Mesenchymal stem cell (in vitro differentiated cells and primary cell): Measurements from ENCODE around the gene PRAMEF8. TPM values are rescaled to one million over a fixed set of nuclear protein-coding genes. Genes with fewer than 3 reads are reported as not detected.
"Not testable (repeated sequence)": the region's sequence is repeated elsewhere in the genome, so short reads cannot be mapped to it uniquely, and the experiment has no call there.

ENCODE experiments used
- DNase-seq: peaks from one replicate; pipeline ENCODE4 v3.0.0-alpha.2; 2013
- H2AFZ ChIP-seq: one replicate; pipeline ENCODE4 v1.6.1; 2013; ENCODE audit warnings: low read depth, mild to moderate bottlenecking, control low read depth, inconsistent platforms, low read length, moderate library complexity
- H2AK5ac ChIP-seq: 2 replicates; pipeline ENCODE4 v1.6.1; 2013; ENCODE audit warnings: low read length, moderate library complexity, mild to moderate bottlenecking, inconsistent platforms; ENCODE audit not compliant: severe bottlenecking
- H2BK120ac ChIP-seq: one replicate; pipeline ENCODE4 v1.6.1; 2013; ENCODE audit warnings: low read depth, mild to moderate bottlenecking, inconsistent platforms, low read length, moderate library complexity
- H2BK12ac ChIP-seq, 2 experiments: one replicate each; pipeline ENCODE4 v1.6.1; 2013; ENCODE audit warnings: inconsistent platforms in 2 of 2, low read length in 2 of 2, mild to moderate bottlenecking in 2 of 2, moderate library complexity in 2 of 2, control low read depth in 1 of 2
- H2BK15ac ChIP-seq: one replicate; pipeline ENCODE4 v1.6.1; 2013; ENCODE audit warnings: mild to moderate bottlenecking, low read depth, inconsistent platforms; ENCODE audit not compliant: poor library complexity, severe bottlenecking
- H2BK5ac ChIP-seq: 2 replicates; pipeline ENCODE4 v1.6.1; 2013; ENCODE audit warnings: low read depth, mild to moderate bottlenecking, low read length, control low read depth, inconsistent platforms; ENCODE audit not compliant: poor library complexity, severe bottlenecking
- H3K14ac ChIP-seq, 2 experiments: one replicate each; pipeline ENCODE4 v1.6.1; 2013; ENCODE audit warnings: inconsistent platforms in 2 of 2, low read length in 2 of 2, control low read depth in 1 of 2, mild to moderate bottlenecking in 1 of 2, moderate library complexity in 1 of 2
- H3K18ac ChIP-seq, 2 experiments: one replicate each; pipeline ENCODE4 v1.6.1; 2013; ENCODE audit warnings: inconsistent platforms in 2 of 2, low read length in 2 of 2, control low read depth in 1 of 2, low read depth in 1 of 2, mild to moderate bottlenecking in 1 of 2
- H3K23ac ChIP-seq, 2 experiments: one replicate each; pipeline ENCODE4 v1.6.1; 2013; ENCODE audit warnings: inconsistent platforms in 2 of 2, low read length in 2 of 2, mild to moderate bottlenecking in 2 of 2, moderate library complexity in 2 of 2, control low read depth in 1 of 2
- H3K27ac ChIP-seq: 2 replicates; pipeline ENCODE4 v1.5.1; 2013; ENCODE audit warnings: mild to moderate bottlenecking, moderate library complexity, low read length, control low read depth, inconsistent platforms; ENCODE audit not compliant: poor library complexity, severe bottlenecking
- H3K27me3 ChIP-seq, 2 experiments: 2 replicates each; pipeline versions ENCODE4 v1.6.1 to v1.7.0; 2013; ENCODE audit warnings: low read length in 2 of 2, mild to moderate bottlenecking in 2 of 2, moderate library complexity in 2 of 2, control low read depth in 1 of 2, inconsistent platforms in 1 of 2; ENCODE audit not compliant: control insufficient read depth in 1 of 2, insufficient read depth in 1 of 2
- H3K36me3 ChIP-seq, 2 experiments: 2 replicates each; pipeline versions ENCODE4 v1.6.1 to v1.7.0; 2013; ENCODE audit warnings: low read length in 2 of 2, control low read depth in 1 of 2, inconsistent platforms in 1 of 2, low read depth in 1 of 2, mild to moderate bottlenecking in 1 of 2; ENCODE audit not compliant: insufficient read depth in 2 of 2, control insufficient read depth in 1 of 2
- H3K4ac ChIP-seq, 2 experiments: one replicate each; pipeline ENCODE4 v1.6.1; 2013; ENCODE audit warnings: inconsistent platforms in 2 of 2, low read length in 2 of 2, mild to moderate bottlenecking in 2 of 2, moderate library complexity in 2 of 2, control low read depth in 1 of 2, low read depth in 1 of 2
- H3K4me1 ChIP-seq: 2 replicates; pipeline ENCODE4 v1.6.1; 2013; ENCODE audit warnings: low read depth, low read length, control low read depth; ENCODE audit not compliant: control insufficient read depth, insufficient read depth
- H3K4me2 ChIP-seq: 2 replicates; pipeline ENCODE4 v1.6.1; 2013; ENCODE audit warnings: low read length, mild to moderate bottlenecking, inconsistent platforms; ENCODE audit not compliant: poor library complexity, severe bottlenecking
- H3K4me3 ChIP-seq, 2 experiments: 2 replicates each; pipeline versions ENCODE4 v1.5.1 to v1.7.0; 2013; ENCODE audit warnings: low read length in 2 of 2, mild to moderate bottlenecking in 2 of 2, control low read depth in 1 of 2, low read depth in 1 of 2; ENCODE audit not compliant: insufficient read depth in 1 of 2
- H3K79me1 ChIP-seq: replicated peaks from 2 replicates; pipeline ENCODE4 v1.6.1; 2013; ENCODE audit warnings: mild to moderate bottlenecking, control low read depth, low read length, inconsistent platforms; ENCODE audit not compliant: poor library complexity, severe bottlenecking
- H3K9ac ChIP-seq: 2 replicates; pipeline ENCODE4 v1.7.0; 2013; ENCODE audit warnings: mild to moderate bottlenecking, low read length, moderate library complexity
- H3K9me3 ChIP-seq: 2 replicates; pipeline ENCODE4 v1.7.0; 2013; ENCODE audit warnings: mild to moderate bottlenecking, low read length; ENCODE audit not compliant: control insufficient read depth
- H4K8ac ChIP-seq: one replicate; pipeline ENCODE4 v1.6.1; 2013; ENCODE audit warnings: inconsistent platforms, mild to moderate bottlenecking, low read length, moderate library complexity
- H4K91ac ChIP-seq: one replicate; pipeline ENCODE4 v1.6.1; 2013; ENCODE audit warnings: mild to moderate bottlenecking, low read length, inconsistent platforms
- WGBS: methylation state at CpG from one replicate; pipeline ENCODE4 v1.1.7; 2013; ENCODE audit warnings: mixed read lengths; 5-methylcytosine and 5-hydroxymethylcytosine counted together
- polyA plus RNA-seq, 2 experiments: library from polyadenylated mRNA; stranded (reverse); fragments of 200-250 nt; gene quantifications; one replicate each; pipeline ENCODE4 v1.2.3, GENCODE V29; 2013

Gene PRAMEF8
- not detected for polyA plus RNA-seq (2013, experiment 1 of 2)
- not detected for polyA plus RNA-seq (2013, experiment 2 of 2)

DNA sequence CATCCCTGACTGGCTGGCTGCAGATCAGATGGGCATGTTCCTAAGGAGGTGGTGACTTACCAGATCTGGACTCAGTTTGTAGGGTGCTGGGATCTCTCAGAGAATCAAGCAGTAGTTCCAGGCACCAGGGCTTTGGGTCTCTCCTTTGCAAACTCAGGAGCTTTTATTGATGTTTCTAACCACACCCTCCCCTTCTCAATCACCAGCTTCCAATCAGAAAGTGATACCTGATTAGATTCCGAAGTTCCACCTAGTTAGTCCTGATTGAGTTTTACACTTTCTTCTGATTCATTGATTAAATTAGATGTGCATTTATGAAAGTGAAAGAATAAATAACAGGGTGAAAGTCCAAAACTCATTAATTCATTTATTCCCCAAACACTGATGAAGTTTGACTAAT is at the start of gene PRAMEF8:
TSS of gene PRAMEF8 (minus strand) at position 101 of the 400 bp plus-strand sequence. CDS start 1,046 bp downstream, outside the sequence.
- H2BK5ac ChIP-seq, H2AFZ ChIP-seq, H3K4ac ChIP-seq, H3K9me3 ChIP-seq, H3K27ac ChIP-seq, H2BK12ac ChIP-seq, H3K23ac ChIP-seq, H2AK5ac ChIP-seq, H3K18ac ChIP-seq, H3K4me1 ChIP-seq, H3K4me2 ChIP-seq, H3K27me3 ChIP-seq, H4K8ac ChIP-seq, H4K91ac ChIP-seq, H3K36me3 ChIP-seq, H3K14ac ChIP-seq, DNase-seq, H2BK15ac ChIP-seq, H2BK120ac ChIP-seq, H3K4me3 ChIP-seq, H3K9ac ChIP-seq, H3K79me1 ChIP-seq: not testable (repeated sequence)
- no CpG with 5 or more reads among the region's 1 CpG for WGBS

DNA sequence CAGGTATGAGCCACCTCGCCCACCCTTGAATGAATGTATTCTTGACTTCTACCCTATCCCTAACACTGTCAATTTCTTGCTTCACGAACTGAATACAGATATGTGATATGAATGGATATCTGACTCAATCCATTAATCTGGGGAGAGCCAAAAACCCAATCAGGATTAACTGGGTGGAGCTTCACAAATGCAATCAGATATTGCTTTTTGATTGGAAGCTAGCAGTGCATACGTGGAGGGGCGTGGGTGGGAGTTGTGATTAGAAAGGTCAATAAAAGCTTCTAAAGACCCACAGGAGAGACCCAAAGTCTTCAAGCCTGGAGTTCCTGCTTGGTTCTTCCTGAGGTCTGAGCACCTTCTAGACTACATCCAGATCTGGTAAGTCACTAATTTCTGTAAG is 30.3 kb upstream of the PRAMEF8 start, which contains the start of gene PRAMEF15:
TSS of gene PRAMEF15 (plus strand) at position 301 of the 400 bp plus-strand sequence. CDS start 2,827 bp downstream, outside the sequence.
- H4K91ac ChIP-seq, H3K4me2 ChIP-seq, H2BK120ac ChIP-seq, H3K27me3 ChIP-seq, H3K4me3 ChIP-seq, H4K8ac ChIP-seq, H2BK12ac ChIP-seq, H3K9ac ChIP-seq, H3K36me3 ChIP-seq, H2AK5ac ChIP-seq, H3K79me1 ChIP-seq, H3K23ac ChIP-seq, H3K4ac ChIP-seq, H3K14ac ChIP-seq, H3K4me1 ChIP-seq, H3K27ac ChIP-seq, H2BK5ac ChIP-seq, DNase-seq, H2BK15ac ChIP-seq, H2AFZ ChIP-seq, H3K18ac ChIP-seq, H3K9me3 ChIP-seq: not testable (repeated sequence)
- WGBS = no CpG with 5 or more reads among the region's 4 CpGs

DNA sequence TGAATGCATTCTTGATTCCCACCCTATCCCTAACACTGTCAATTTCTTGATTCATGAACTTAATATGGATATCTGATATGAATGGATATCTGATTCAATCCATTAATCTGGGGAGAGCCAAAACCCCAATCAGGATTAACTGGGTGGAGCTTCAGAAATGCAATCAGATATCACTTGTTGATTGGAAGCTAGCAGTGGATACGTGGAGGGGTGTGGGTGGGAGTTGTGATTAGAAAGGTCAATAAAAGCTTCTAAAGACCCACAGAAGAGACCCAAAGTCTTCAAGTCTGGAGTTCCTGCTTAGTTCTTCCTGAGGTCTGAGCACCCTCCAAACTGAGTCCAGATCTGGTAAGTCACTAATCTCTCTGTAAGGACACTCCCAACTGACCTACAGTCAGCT is 18.3 kb upstream of the PRAMEF8 start, which contains the start of gene PRAMEF33:
TSS of gene PRAMEF33 (plus strand) at position 301 of the 400 bp plus-strand sequence. CDS start 2,416 bp downstream, outside the sequence.
- H3K9me3 ChIP-seq, H2AK5ac ChIP-seq, H4K8ac ChIP-seq, DNase-seq, H3K9ac ChIP-seq, H3K4ac ChIP-seq, H2BK5ac ChIP-seq, H3K27me3 ChIP-seq, H3K14ac ChIP-seq, H4K91ac ChIP-seq, H3K79me1 ChIP-seq, H3K4me3 ChIP-seq, H3K36me3 ChIP-seq, H3K23ac ChIP-seq, H2BK120ac ChIP-seq, H2BK12ac ChIP-seq, H3K18ac ChIP-seq, H3K4me1 ChIP-seq, H2BK15ac ChIP-seq, H2AFZ ChIP-seq, H3K27ac ChIP-seq, H3K4me2 ChIP-seq: not testable (repeated sequence)
- WGBS = no CpG with 5 or more reads among the region's 1 CpG

GRCh38 chr1:13302197-13302596 is 17.3 kb upstream of the PRAMEF8 start:
- H3K14ac ChIP-seq, H3K36me3 ChIP-seq, H2AK5ac ChIP-seq, H3K27ac ChIP-seq, H3K23ac ChIP-seq, DNase-seq, H4K91ac ChIP-seq, H3K9me3 ChIP-seq, H3K4me1 ChIP-seq, H3K18ac ChIP-seq, H2BK120ac ChIP-seq, H2BK5ac ChIP-seq, H2AFZ ChIP-seq, H2BK12ac ChIP-seq, H2BK15ac ChIP-seq, H3K4me3 ChIP-seq, H3K4ac ChIP-seq, H3K4me2 ChIP-seq, H3K79me1 ChIP-seq, H3K9ac ChIP-seq, H3K27me3 ChIP-seq, H4K8ac ChIP-seq: not testable (repeated sequence)
